Activated B cell treated with CpG ODN at 0.5 μM for 24 hours (primary cell): ENCODE results near the gene CFHR5. TPM values are rescaled to one million over a fixed set of nuclear protein-coding genes. Genes with fewer than 3 reads are reported as not detected.

Experiments
- ATAC-seq: fragments of 200-7000 bp; cut with Tn5 transposase; one replicate; pipeline ENCODE4 v1.10.0; 2021; ENCODE audit warnings: low read depth, mild to moderate bottlenecking, moderate library complexity
- CTCF ChIA-PET: fragments of 350-600 bp; sonication (Branson Sonifier 250); formaldehyde crosslinking; loops from one replicate; lab custom pipeline; 2021; ENCODE audit warnings: antibody characterized with exemption; lab: Charles Lee
- POLR2A ChIA-PET: fragments of 350-600 bp; sonication (Branson Sonifier 250); formaldehyde crosslinking; loops from one replicate; lab custom pipeline; 2021; ENCODE audit warnings: antibody characterized with exemption; lab: Charles Lee
- DNase-seq: peaks from one replicate; pipeline ENCODE4 v3.0.0; 2022
- H3K27ac Mint-ChIP-seq: one replicate; pipeline ENCODE4 v1.8.0; 2020; ENCODE audit warnings: mixed read lengths
- H3K27me3 Mint-ChIP-seq: one replicate; pipeline ENCODE4 v1.8.0; 2021; ENCODE audit warnings: mixed read lengths
- H3K36me3 Mint-ChIP-seq: one replicate; pipeline ENCODE4 v1.8.0; 2021; ENCODE audit warnings: low read depth, mixed read lengths
- H3K4me1 Mint-ChIP-seq: one replicate; pipeline ENCODE4 v1.8.0; 2021; ENCODE audit warnings: mixed read lengths
- H3K4me3 Mint-ChIP-seq: one replicate; pipeline ENCODE4 v1.8.0; 2020; ENCODE audit warnings: mild to moderate bottlenecking, mixed read lengths
- H3K9me3 Mint-ChIP-seq: one replicate; pipeline ENCODE4 v1.8.0; 2020; ENCODE audit warnings: mixed read lengths
- CTCF ChIP-seq: fragments of 200-600 bp; IDR thresholded peaks from one replicate; pipeline ENCODE4 v1.8.0; 2022; ENCODE audit warnings: antibody characterized with exemption, mild to moderate bottlenecking
- intact Hi-C: fragments of 100-400 bp; cut with micrococcal nuclease; formaldehyde crosslinking; loops from one replicate; pipeline ENCODE4 v1.15.1; 2024
- total RNA-seq: library from RNA; stranded (reverse); gene quantifications from 2 replicates; pipeline ENCODE4 v1.2.3, GENCODE V29; 2022

Gene CFHR5
- total RNA-seq, 1 donor from 2014 or later = not detected

- Mint-ChIP-seq H3K9me3 (no peaks in the 10 kb centered on the region), H3K27ac (no peak overlapping the region), H3K4me1 (no peaks in the 10 kb centered on the region), H3K36me3 (no peaks in the 10 kb centered on the region), H3K4me3 (no peak overlapping the region), H3K27me3 (no peaks in the 10 kb centered on the region)
- POLR2A ChIA-PET = no interaction called here
- intact Hi-C loops = no loop called here
- TF ChIP-seq CTCF = no peak
- ATAC-seq = no peak
- DNase-seq = no peak
- CTCF ChIA-PET = no interaction called here
These were observed 22.6 kb upstream of the CFHR5 start for GRCh38 chr1:196954778-196955177.

- Mint-ChIP-seq H3K4me3 (no peak overlapping the region), H3K4me1 (no peaks in the 10 kb centered on the region), H3K27ac (no peak overlapping the region), H3K9me3 (no peaks in the 10 kb centered on the region), H3K36me3 (no peaks in the 10 kb centered on the region), H3K27me3 (no peaks in the 10 kb centered on the region)
- ChIA-PET POLR2A (no interaction called here), CTCF (no interaction called here)
- intact Hi-C loops = no loop called here
- DNase-seq (no peak), ATAC-seq (no peak)
- TF ChIP-seq CTCF = no peak
These were observed 21.4 kb upstream of the CFHR5 start for GRCh38 chr1:196955926-196956325.

- ChIA-PET POLR2A (no interaction called here), CTCF (no interaction called here)
- no peaks in the 10 kb centered on the region for H3K9me3 Mint-ChIP-seq
- intact Hi-C loops = no loop called here
- no peaks in the 10 kb centered on the region for H3K27me3 Mint-ChIP-seq
- DNase-seq = no peak
- H3K4me1 Mint-ChIP-seq = no peaks in the 10 kb centered on the region
- no peak overlapping the region for H3K27ac Mint-ChIP-seq
- no peak for TF ChIP-seq CTCF
- no peak overlapping the region for H3K4me3 Mint-ChIP-seq
- H3K36me3 Mint-ChIP-seq = no peaks in the 10 kb centered on the region
- no peak for ATAC-seq
These were observed 16.5 kb upstream of the CFHR5 start for GRCh38 chr1:196960854-196961253.

- CTCF ChIA-PET = no interaction called here
- TF ChIP-seq CTCF = no peak
- H3K9me3 Mint-ChIP-seq = no peaks in the 10 kb centered on the region
- no peak overlapping the region for H3K27ac Mint-ChIP-seq
- no peaks in the 10 kb centered on the region for H3K4me1 Mint-ChIP-seq
- no peaks in the 10 kb centered on the region for H3K36me3 Mint-ChIP-seq
- no peak for DNase-seq
- H3K27me3 Mint-ChIP-seq = no peaks in the 10 kb centered on the region
- no peak for ATAC-seq
- POLR2A ChIA-PET = no interaction called here
- no peak overlapping the region for H3K4me3 Mint-ChIP-seq
- intact Hi-C loops = no loop called here
These were observed 7.2 kb upstream of the CFHR5 start for GRCh38 chr1:196970182-196970581.

GRCh38 chr1:196976278-196976677 lies 1.1 kb upstream of the CFHR5 start:
- no peak for ATAC-seq
- no peaks in the 10 kb centered on the region for H3K4me1 Mint-ChIP-seq
- CTCF ChIA-PET = no interaction called here

More at GRCh38 chr1:196976278-196976677, 1.1 kb upstream of the CFHR5 start:
- intact Hi-C loops = no loop called here
- Mint-ChIP-seq H3K27ac (no peak overlapping the region), H3K9me3 (no peaks in the 10 kb centered on the region), H3K4me3 (no peak overlapping the region), H3K36me3 (no peaks in the 10 kb centered on the region), H3K27me3 (no peaks in the 10 kb centered on the region)
- TF ChIP-seq CTCF = no peak
- no peak for DNase-seq
- POLR2A ChIA-PET = no interaction called here
